Tibial nerve (tissue), 4 donors: ENCODE results near the gene ALDH4A1. TPM values are rescaled to one million over a fixed set of nuclear protein-coding genes. Genes with fewer than 3 reads are reported as not detected.

ENCODE experiments used
- DNase-seq, 2 donors: peaks; one replicate each; pipeline ENCODE4 v3.0.0-alpha.2; 2019; ENCODE audit warnings: low spot score in 2 of 2
- H3K27ac ChIP-seq, 4 donors: fragments of 200-600 bp; sonication (generic) in 3 of 4; one replicate each; pipeline ENCODE4 v1.5.1; 2017 to 2019; ENCODE audit warnings: mild to moderate bottlenecking in 1 of 4
- H3K27me3 ChIP-seq, 2 donors: fragments of 200-600 bp; sonication (generic) in 1 of 2; one replicate each; pipeline versions ENCODE4 v1.5.1 to v1.6.0; 2017 to 2019
- H3K36me3 ChIP-seq, 3 donors: fragments of 200-600 bp; sonication (generic); one replicate each; pipeline ENCODE4 v1.5.1; 2018 to 2019
- H3K4me1 ChIP-seq, 4 donors: fragments of 200-600 bp; sonication (generic) in 3 of 4; one replicate each; pipeline ENCODE4 v1.5.1; 2017 to 2019
- H3K4me3 ChIP-seq, 4 donors: fragments of 200-600 bp; sonication (generic) in 3 of 4; one replicate each; pipeline ENCODE4 v1.5.1; 2017 to 2019; ENCODE audit warnings: mild to moderate bottlenecking in 1 of 4, moderate library complexity in 1 of 4
- H3K9me3 ChIP-seq, 4 donors: fragments of 200-600 bp; sonication (generic) in 3 of 4; one replicate each; pipeline ENCODE4 v1.5.1; 2017 to 2019
- CTCF ChIP-seq, 5 experiments: fragments of 200-600 bp in 3 of 5; fragments of 450-650 bp in 2 of 5; sonication (generic) in 3 of 5; IDR thresholded peaks; one replicate each; pipeline ENCODE4 v1.5.1; 2016 to 2019; ENCODE audit warnings: antibody characterized with exemption in 5 of 5, mild to moderate bottlenecking in 3 of 5, moderate library complexity in 2 of 5
- EP300 ChIP-seq, 2 donors: sonication (generic); formaldehyde crosslinking; IDR thresholded peaks; one replicate each; pipeline ENCODE4 v1.6.1; 2017; ENCODE audit warnings: antibody characterized with exemption in 2 of 2, mild to moderate bottlenecking in 1 of 2
- POLR2A ChIP-seq, 2 donors: fragments of 450-650 bp; IDR thresholded peaks; one replicate each; pipeline ENCODE4 v1.6.1; 2017; ENCODE audit warnings: antibody characterized with exemption in 2 of 2, mild to moderate bottlenecking in 2 of 2, moderate library complexity in 2 of 2
- WGBS, 2 donors: methylation state at CpG; one replicate each; pipeline ENCODE4 v1.1.5; 2018; 5-methylcytosine and 5-hydroxymethylcytosine counted together
- total RNA-seq, 4 donors: library from RNA; depleted of rRNA; stranded (reverse); fragments of >200 nt; gene quantifications; one replicate each; pipeline ENCODE4 v1.1.0, GENCODE V29; 2016

ALDH4A1 gene
- total RNA-seq, 4 donors from 2014 or later, result 31.2 to 42.0 (median 35.3) TPM

DNA sequence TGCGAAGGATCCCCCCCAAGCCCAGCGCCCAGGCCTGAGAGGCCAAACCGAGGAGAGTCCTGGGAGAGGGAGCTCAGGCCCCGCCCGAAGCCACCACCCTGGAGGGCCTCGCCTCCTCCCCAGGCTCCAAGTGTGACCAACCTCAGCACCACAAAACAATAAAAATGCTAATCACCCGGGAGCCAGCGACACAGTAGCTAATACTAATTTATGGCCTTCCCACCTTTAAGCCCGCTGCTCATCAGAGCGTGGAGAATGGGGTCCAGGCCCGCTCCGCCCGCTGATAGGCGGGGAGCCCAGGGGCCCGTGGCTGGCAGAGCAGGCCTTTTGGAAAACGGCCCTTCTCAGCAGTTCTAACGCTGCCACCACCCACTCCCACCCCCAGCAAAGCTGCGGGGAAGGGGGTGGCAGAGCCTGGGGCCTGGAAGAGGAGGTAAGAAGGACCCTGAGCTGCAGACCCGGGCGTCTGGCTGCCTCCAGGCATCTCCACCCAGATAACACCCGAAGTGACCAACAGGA is 22.5 kb downstream of the ALDH4A1 start:
- 62 to 77% methylated on average over 20 to 21 of the region's 21 CpGs for WGBS, 2 donors

GRCh38 chr1:18879215-18879790 is 23.1 kb downstream of the ALDH4A1 start:
- Histone ChIP-seq H3K36me3 (peaks cover 0 to 82% (median 0%) of the 10 kb centered on the region in 3 donors), H3K27me3 (no peaks in the 10 kb centered on the region), H3K4me3 (no peak overlapping the region), H3K4me1 (peaks cover 0 to 7% (median 0%) of the 10 kb centered on the region in 4 donors), H3K9me3 (no peaks in the 10 kb centered on the region), H3K27ac (no peak overlapping the region)
- DNase-seq, result no peak
- 86 to 89% methylated on average over 12 of the region's 12 CpGs for WGBS, 2 donors
- TF ChIP-seq EP300 (IDR thresholded peaks at IDR 0.05) (no peak), POLR2A (IDR thresholded peaks at IDR 0.05) (no peak), CTCF (IDR thresholded peaks at IDR 0.05) (no peak)

More for the DNA sequence above, 22.5 kb downstream of the ALDH4A1 start:
- no peaks in the 10 kb centered on the region for H3K9me3 ChIP-seq
- H3K27ac ChIP-seq, result no peak overlapping the region
- no peak overlapping the region for H3K4me3 ChIP-seq
- DNase-seq, result no peak
- no peak for TF ChIP-seq EP300 (IDR thresholded peaks at IDR 0.05)
- no peak for TF ChIP-seq POLR2A (IDR thresholded peaks at IDR 0.05)
- TF ChIP-seq CTCF (IDR thresholded peaks at IDR 0.05), result no peak
- H3K36me3 ChIP-seq, result peaks cover 0 to 81% (median 0%) of the 10 kb centered on the region in 3 donors
- no peaks in the 10 kb centered on the region for H3K27me3 ChIP-seq
- H3K4me1 ChIP-seq, result peaks cover 0 to 7% (median 0%) of the 10 kb centered on the region in 4 donors

GRCh38 chr1:18878538-18879214 is 23.7 kb downstream of the ALDH4A1 start:
- Histone ChIP-seq H3K27ac (no peak overlapping the region), H3K4me3 (no peak overlapping the region), H3K27me3 (no peaks in the 10 kb centered on the region), H3K4me1 (peaks cover 0 to 7% (median 0%) of the 10 kb centered on the region in 4 donors), H3K36me3 (peaks cover 0 to 82% (median 0%) of the 10 kb centered on the region in 3 donors), H3K9me3 (no peaks in the 10 kb centered on the region)
- 75 to 86% methylated on average over 12 of the region's 12 CpGs for WGBS, 2 donors
- no peak for TF ChIP-seq EP300 (IDR thresholded peaks at IDR 0.05)
- TF ChIP-seq CTCF (IDR thresholded peaks at IDR 0.05), result no peak
- TF ChIP-seq POLR2A (IDR thresholded peaks at IDR 0.05), result no peak
- no peak for DNase-seq

DNA sequence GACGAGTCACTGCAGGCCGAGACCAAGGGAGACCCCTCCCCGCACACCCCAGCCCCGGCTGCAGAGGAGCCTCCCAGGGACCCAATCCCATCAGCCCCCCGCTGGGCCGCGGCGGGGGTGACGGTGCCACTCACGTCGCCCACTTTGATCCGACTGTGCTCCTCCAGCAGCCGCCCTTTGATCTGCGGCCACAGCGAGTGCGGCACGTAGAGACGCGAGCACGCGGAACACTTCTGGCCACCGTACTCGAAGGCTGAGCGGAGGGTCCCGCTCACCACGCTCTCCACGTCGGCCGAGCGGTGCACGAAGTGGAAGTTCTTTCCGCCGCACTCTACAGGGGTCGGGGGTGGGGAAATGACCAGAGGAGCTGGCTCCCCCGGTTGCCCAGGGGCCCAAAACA is 25.1 kb downstream of the ALDH4A1 start:
- H3K27me3 ChIP-seq, result no peaks in the 10 kb centered on the region
- no peaks in the 10 kb centered on the region for H3K9me3 ChIP-seq
- peaks cover 0 to 7% (median 0%) of the 10 kb centered on the region in 4 donors for H3K4me1 ChIP-seq
- H3K36me3 ChIP-seq, result peaks cover 0 to 82% (median 0%) of the 10 kb centered on the region in 3 donors
- no peak for DNase-seq
- TF ChIP-seq POLR2A (IDR thresholded peaks at IDR 0.05), result no peak
- no peak for TF ChIP-seq CTCF (IDR thresholded peaks at IDR 0.05)
- TF ChIP-seq EP300 (IDR thresholded peaks at IDR 0.05), result no peak
- 83% methylated on average over 35 of the region's 35 CpGs for WGBS, 2 donors
- no peak overlapping the region for H3K4me3 ChIP-seq
- no peak overlapping the region for H3K27ac ChIP-seq

- peaks cover 0 to 7% (median 0%) of the 10 kb centered on the region in 4 donors for H3K4me1 ChIP-seq
- H3K36me3 ChIP-seq, result peaks cover 0 to 82% (median 0%) of the 10 kb centered on the region in 3 donors
- TF ChIP-seq POLR2A (IDR thresholded peaks at IDR 0.05) (no peak), EP300 (IDR thresholded peaks at IDR 0.05) (no peak), CTCF (IDR thresholded peaks at IDR 0.05) (no peak)
- H3K9me3 ChIP-seq, result no peaks in the 10 kb centered on the region
- H3K27ac ChIP-seq, result no peak overlapping the region
- DNase-seq, result no peak
- H3K4me3 ChIP-seq, result no peak overlapping the region
- no peaks in the 10 kb centered on the region for H3K27me3 ChIP-seq
- 87 to 100% methylated on average over 2 to 10 of the region's 10 CpGs for WGBS, 2 donors
These were observed 26.1 kb downstream of the ALDH4A1 start for GRCh38 chr1:18876210-18876609.
